Measurements from ENCODE around the gene MRPL1. TPM values are rescaled to one million over a fixed set of nuclear protein-coding genes. Genes with fewer than 3 reads are reported as not detected.
A peak's percentile ranks its signal among the peaks of the same experiment; 100 is the strongest.

Gene MRPL1
- total and polyA plus RNA-seq, 9 of the 15 experiments (the other 6 are each of a cell fraction or from before 2014, with no cell fraction given): 38.4 to 75.7 (median 63.7) TPM

DNA sequence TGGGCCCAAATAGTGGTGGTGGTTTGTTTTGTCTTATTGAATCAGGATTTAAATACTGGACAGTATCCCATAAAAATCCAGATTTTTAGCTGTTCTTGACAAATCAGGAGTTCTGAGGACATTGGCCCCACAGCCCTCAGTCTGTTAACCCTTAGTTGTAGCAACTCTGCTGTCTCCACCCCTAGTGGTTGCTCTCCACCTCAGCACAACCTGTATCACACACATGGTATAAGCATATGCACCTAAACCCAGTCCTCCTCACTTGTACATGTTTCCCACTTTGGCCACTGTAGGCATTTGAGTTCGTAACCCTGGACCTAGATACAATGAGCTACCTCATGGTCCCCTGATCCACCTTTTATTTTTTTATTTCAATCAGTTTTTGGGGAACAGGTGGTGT lies 75.9 kb downstream of the MRPL1 start:
- no peaks in the 10 kb centered on the region for H3K9me1 ChIP-seq (ENCODE audit: control insufficient read depth, insufficient read depth, low read length)
- TF ChIP-seq ZNF134 (CRISPR knock-in tag; conservative IDR thresholded peaks at IDR 0.05): no peak
- no peak for TF ChIP-seq ZNF239 (CRISPR knock-in tag; IDR thresholded peaks at IDR 0.05)
- TF ChIP-seq SMARCA4 (IDR thresholded peaks at IDR 0.05): no peak
- no peak for TF ChIP-seq GABPA (tag; conservative IDR thresholded peaks at IDR 0.05; ENCODE audit: low read depth)
- TF ChIP-seq FOSL1 (tag; conservative IDR thresholded peaks at IDR 0.05): no peak
- no peak for TF ChIP-seq STAT5A (IDR thresholded peaks at IDR 0.05; ENCODE audit: borderline replicate concordance, low read length)
- no peak for TF ChIP-seq SIN3B (IDR thresholded peaks at IDR 0.05; ENCODE audit: low read depth)
- TF ChIP-seq TCF7 (IDR thresholded peaks at IDR 0.05; ENCODE audit: borderline replicate concordance): no peak
- TF ChIP-seq, protein P1, sequence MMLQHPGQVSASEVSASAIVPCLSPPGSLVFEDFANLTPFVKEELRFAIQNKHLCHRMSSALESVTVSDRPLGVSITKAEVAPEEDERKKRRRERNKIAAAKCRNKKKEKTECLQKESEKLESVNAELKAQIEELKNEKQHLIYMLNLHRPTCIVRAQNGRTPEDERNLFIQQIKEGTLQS (IDR thresholded peaks at IDR 0.05): no peak
- TF ChIP-seq, protein P1 (CRISPR knock-in tag; conservative IDR thresholded peaks at IDR 0.05): no peak
- no peak for TF ChIP-seq MEF2D (tag; conservative IDR thresholded peaks at IDR 0.05; ENCODE audit: low read depth)
- TF ChIP-seq ZNF780A (CRISPR knock-in tag; IDR thresholded peaks at IDR 0.05): no peak
- no peak for TF ChIP-seq CEBPB (tag; IDR thresholded peaks at IDR 0.05)
- TF ChIP-seq MBD2 (IDR thresholded peaks at IDR 0.05; ENCODE audit: borderline replicate concordance, low read depth): no peak
- TF ChIP-seq, protein P2, sequence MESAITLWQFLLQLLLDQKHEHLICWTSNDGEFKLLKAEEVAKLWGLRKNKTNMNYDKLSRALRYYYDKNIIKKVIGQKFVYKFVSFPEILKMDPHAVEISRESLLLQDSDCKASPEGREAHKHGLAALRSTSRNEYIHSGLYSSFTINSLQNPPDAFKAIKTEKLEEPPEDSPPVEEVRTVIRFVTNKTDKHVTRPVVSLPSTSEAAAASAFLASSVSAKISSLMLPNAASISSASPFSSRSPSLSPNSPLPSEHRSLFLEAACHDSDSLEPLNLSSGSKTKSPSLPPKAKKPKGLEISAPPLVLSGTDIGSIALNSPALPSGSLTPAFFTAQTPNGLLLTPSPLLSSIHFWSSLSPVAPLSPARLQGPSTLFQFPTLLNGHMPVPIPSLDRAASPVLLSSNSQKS (CRISPR knock-in tag; IDR thresholded peaks at IDR 0.05): no peak
- no peak for TF ChIP-seq DIDO1 (tag; IDR thresholded peaks at IDR 0.05; ENCODE audit: low read depth)
- H3K9ac ChIP-seq (ENCODE audit: insufficient read depth in 1 of 2, low read depth in 2 of 2, low read length in 2 of 2): no peak overlapping the region
- CTCF ChIA-PET (ENCODE audit: low intra/inter-chr PET ratio): no interaction called here
- intact Hi-C loops (cut with micrococcal nuclease): no loop called here
- POLR2A ChIA-PET: no interaction called here
- H3K4me3 ChIP-seq: no peak overlapping the region
- H3K27ac ChIP-seq (ENCODE audit: extremely low read depth, low read depth, low read length): no peak overlapping the region
- peak; percentile 69 for ATAC-seq
- no peaks in the 10 kb centered on the region for H3K4me1 ChIP-seq (replicated peaks in 1 of 2; ENCODE audit: control insufficient read depth in 2 of 2, insufficient read depth in 2 of 2, low read length in 2 of 2)
- no peak for DNase-seq (ENCODE audit: extremely low read depth in 1 of 4, low spot score in 3 of 4)
- in situ Hi-C loops (cut with MboI): no loop called here
- no peaks in the 10 kb centered on the region for H3K9me3 ChIP-seq (replicated peaks; ENCODE audit: control insufficient read depth, insufficient read depth, low read depth, low read length)
- BruUV-seq (replicated peaks): no TSS peak
- H3K36me3 ChIP-seq (ENCODE audit: control insufficient read depth, insufficient read depth, low read length): no peaks in the 10 kb centered on the region
- H4K20me1 ChIP-seq (replicated peaks; ENCODE audit: control insufficient read depth, insufficient read depth, low read length): no peaks in the 10 kb centered on the region
- H3K4me2 ChIP-seq (ENCODE audit: insufficient read depth, low read length): no peak overlapping the region
- no peak for FAIRE-seq
- no peaks in the 10 kb centered on the region for H3K79me2 ChIP-seq (ENCODE audit: control insufficient read depth, insufficient read depth, low read length)
- no peak overlapping the region for H2AFZ ChIP-seq (ENCODE audit: low read depth, low read length)
- H3K27me3 ChIP-seq (ENCODE audit: control insufficient read depth in 2 of 2, insufficient read depth in 2 of 2, low read length in 2 of 2): no peaks in the 10 kb centered on the region
- 91% methylated on average over 1 of the region's 1 CpG for WGBS (ENCODE audit: insufficient coverage, low coverage, missing lambda C conversion rate)

Measured in K562 (cell line).